Activated CD4-positive, CD25-positive, alpha-beta regulatory T cell treated with anti-CD3 and anti-CD28 coated beads, Interleukin-2, amount 50 U/mL, for 16 hours (primary cell): Measurements from ENCODE around the gene IMMP2L.

Experiments used
- DNase-seq: peaks from one replicate; pipeline ENCODE4 v3.0.0-alpha.2; 2020; ENCODE audit warnings: low read depth, low spot score

IMMP2L gene

GRCh38 chr7:110809832-110810231, 752.5 kb downstream of the IMMP2L start:
- DNase-seq = no peak

GRCh38 chr7:110808361-110808760, 753.9 kb downstream of the IMMP2L start:
- no peak for DNase-seq

DNA sequence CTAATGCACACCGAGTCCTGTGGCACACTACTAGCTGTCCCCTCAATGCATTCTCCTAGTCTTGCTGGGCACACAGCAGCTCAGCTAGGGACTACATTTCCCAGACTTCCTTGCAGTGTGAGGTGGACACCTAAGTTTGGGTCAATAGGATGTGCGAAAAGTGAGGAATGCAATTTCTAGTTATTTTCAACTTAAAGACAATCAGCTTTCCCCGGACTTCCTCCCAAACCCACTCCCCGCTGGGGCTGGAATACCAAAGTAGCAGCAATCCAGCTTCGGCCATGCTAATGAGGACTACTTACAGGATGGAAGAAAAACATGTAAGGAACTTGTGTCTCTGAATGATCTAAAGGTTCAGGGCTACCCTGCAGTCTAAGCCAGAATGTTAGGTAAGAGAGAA, 757.8 kb downstream of the IMMP2L start:
- no peak for DNase-seq

DNA sequence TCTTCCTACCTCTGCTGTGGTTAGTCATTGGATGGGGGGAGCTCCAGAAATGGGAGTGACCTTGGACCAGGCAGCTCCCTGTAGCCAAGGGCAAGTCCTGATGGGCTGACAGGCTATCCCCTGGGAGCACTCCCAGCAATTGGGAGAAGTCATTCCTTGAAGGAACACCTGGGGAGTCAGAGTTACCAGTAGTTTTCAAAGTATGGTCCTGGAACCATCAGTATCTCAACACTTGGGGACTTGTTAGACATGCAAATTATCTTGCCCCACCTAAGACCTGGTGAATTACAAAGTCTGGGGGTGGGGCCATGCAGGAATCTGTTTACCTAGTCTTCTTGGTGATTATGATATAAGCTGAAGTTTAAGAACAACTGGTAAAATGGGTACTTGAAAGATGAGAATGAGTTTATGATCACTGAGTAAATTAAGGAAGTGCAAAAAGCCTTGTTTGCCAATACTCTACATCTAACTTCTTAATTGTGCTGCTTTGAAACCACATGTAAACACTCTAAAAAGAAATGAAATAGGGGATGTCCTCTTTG, 758.6 kb downstream of the IMMP2L start:
- DNase-seq = no peak

DNA sequence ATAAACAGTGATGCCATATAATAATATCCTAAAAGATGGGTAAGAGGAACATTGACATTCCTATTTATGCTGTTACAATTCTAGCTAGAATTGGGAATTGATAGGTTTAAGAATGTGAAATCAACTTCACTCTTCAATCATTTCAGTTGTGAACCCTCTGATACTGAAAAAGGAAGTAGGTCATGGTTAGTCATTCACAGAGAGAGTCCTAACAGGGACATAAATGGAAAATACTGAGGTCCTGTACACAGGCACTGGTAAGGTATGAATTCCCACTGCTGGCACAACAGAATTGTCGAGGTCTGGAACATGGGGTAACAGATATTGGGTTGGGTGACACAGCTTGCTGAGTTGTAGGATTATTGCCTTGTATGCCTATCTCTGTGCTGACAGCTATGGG, 760.8 kb downstream of the IMMP2L start:
- DNase-seq = no peak

GRCh38 chr7:110800984-110801383, 761.3 kb downstream of the IMMP2L start:
- DNase-seq = no peak

GRCh38 chr7:110797656-110798055, 764.6 kb downstream of the IMMP2L start:
- DNase-seq = no peak

GRCh38 chr7:110790992-110791391, 771.3 kb downstream of the IMMP2L start:
- DNase-seq = no peak

- DNase-seq = no peak
These were observed 775.8 kb downstream of the IMMP2L start for GRCh38 chr7:110786328-110786965.

DNA sequence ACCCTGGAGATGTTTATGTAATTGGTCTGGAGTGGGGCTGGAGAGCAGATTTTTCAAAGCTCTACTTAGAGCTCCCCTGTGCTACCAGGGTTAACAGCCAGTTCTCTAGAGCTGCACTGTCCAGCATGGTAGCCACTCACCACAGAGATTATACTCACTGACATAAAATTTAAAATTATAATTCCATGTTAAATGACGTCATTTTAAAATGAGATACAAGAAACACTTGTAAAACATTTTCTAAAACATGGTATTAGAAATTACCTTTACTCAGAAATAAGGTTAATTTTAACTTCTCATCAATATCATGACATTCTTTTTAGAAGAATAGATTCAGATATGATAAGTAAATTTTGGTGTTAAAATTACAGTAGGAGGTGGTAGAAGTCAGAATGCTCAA, 777.5 kb downstream of the IMMP2L start:
- no peak for DNase-seq

DNA sequence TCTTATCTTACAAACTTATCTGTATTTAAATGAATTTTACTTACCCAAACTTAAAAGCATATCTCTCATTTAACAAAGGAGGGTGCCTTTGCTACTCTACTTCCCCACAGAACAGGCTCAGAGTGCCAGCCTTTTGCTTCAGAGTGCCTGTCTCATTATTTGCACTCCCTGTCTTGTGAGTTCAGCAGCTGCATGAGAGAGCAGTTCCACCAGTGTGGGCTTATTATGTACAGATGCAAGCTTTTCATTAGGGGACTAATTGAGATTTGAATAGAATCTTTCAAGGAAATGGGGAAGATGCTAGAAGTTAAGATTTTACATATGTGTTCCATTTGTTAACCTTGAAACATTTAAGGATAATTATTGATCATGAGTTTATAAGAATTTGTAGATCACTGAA, 781.6 kb downstream of the IMMP2L start:
- DNase-seq = no peak

DNA sequence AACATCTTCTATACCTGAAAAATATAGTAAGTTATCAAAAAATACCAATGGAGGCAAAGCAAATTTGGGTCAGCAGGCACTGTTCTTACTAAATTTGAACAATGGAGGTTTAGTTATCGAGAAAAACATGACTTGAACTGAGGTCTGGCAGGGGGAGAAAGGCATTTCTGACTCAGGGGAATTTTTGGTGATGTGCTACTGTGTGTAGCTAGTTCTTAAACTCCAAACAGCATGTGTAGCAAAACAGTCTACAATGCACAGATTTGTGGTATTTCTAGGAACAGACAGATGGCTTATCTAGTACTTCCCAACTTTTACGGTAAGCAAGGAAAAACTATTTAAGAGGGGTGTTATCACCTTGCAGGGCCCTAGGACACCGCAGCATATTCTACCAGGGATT, 783.0 kb downstream of the IMMP2L start:
- no peak for DNase-seq

DNA sequence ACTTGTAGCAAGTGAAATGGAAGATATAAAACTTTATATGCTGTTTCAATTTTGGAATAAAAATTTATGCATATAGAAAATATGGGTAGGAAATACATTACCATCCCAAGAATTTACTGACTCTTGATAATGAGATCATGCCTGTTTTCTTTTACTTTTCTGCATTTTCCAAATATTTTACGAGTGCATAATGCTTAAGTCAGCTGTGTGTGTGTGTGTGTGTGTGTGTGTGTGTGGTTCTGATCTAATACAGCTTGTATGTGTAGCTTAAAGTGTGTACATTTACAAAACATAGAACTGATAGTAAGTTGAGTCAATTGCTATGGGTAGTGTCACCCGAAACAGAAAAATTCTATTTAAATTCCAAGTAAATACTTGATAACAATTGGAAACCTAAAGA, 787.2 kb downstream of the IMMP2L start:
- no peak for DNase-seq

DNA sequence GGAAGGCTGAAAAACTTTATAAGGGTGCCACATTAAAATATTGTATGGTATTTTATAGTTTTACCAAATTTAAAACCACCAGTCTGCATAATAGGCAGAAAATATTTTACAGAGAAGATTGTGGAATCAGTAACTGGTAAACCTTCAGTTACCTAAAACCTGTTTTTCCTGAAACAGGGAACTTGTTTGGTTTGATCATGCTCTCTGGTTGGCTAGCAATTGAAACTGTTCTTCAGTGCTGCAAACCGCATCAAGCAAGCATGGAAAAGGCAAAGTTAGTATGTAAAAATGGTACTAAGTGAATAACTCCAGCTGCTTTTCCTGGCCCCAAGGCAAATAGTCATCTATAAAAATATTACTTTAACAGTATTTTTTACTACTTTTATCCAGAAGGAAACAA, 788.2 kb downstream of the IMMP2L start:
- no peak for DNase-seq

DNA sequence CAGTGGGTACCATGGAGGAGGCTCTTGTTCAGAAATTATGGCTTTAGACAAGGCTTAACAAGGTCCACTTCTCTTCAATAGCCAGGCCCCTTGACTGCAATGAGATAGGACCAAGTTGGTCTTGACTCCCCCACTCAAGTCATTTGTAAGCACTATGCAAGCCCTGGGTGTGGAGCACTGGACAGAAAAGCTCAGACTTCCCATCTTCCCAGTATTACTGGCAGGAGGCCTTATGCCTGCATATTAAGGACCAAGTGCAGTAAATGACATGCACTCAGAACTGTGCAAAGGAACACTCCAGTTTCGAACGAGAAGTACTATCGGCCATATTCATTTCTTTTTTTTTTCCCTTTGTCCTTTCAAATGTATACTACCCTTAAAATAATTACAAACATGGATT, 789.7 kb downstream of the IMMP2L start:
- no peak for DNase-seq

DNA sequence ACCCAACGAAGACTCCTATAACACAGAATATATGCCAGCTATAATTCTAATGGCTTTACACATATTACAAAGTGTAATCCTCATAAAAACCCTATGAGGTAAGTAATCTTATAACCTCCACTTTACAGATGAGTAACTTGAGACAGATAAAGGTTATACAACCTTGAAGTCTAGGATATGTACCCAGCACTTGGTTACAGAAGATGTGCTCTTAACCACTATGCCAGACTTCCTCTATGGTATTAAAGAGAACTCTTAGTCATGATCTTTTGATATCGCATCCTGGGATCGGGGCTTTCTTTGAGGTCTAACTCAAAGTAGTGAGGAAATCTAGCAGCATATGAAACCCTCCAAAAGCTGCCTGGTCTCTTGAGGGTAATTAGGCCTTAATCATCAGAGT, 790.6 kb downstream of the IMMP2L start:
- DNase-seq = no peak

GRCh38 chr7:110767550-110768110, 794.7 kb downstream of the IMMP2L start:
- DNase-seq = no peak

DNA sequence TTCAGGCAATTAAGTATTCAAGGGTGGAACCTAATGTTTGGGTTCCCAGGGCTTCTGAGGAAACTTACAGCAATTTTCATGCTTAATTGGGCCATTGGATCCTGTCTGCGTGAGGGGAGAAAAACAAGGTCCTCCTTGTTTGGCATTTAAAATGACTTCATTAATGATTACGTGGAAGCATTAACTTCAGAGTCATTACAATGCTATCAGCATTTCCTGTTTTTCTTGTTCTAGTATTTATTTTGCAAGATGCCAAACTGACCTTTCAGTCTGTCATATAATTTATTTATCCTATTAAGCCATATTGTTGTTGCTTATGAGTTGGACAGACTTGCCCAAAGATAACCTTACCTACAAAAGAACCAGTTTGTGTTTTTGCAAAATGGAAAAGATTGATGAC, 795.4 kb downstream of the IMMP2L start:
- DNase-seq = no peak

- no peak for DNase-seq
These were observed 797.4 kb downstream of the IMMP2L start for GRCh38 chr7:110764852-110765251.

DNA sequence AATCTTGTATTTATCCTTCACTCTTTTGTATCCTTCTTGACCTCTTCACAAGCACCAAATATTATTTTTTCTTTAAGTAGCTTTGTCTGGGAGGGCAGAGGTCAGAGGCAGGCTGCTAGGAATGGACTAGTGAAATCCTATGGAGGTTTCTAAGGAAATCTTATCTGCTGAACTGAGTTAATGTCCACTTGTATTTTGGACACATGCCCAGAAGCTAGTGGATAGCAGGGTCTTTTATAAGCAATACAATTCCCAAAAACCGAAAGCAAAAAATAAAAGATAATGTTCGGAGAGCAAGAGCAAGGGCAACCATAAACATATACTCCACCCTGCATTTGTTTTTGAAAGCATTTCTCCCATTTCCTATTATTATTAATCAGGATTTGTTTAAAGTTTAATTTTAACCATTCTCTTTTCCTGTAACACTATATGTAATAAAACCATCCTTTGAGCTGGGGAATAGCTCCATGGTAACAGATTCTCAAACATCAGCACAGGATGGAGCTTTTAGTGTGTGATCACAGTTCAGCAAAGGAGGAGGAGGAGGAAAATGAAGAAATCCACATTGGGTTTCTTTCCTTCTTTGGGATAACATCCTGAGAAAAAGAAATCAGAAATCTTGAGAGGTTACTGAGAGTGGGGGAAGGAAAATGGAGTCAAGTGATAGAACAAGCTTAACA, 799.6 kb downstream of the IMMP2L start:
- no peak for DNase-seq

DNA sequence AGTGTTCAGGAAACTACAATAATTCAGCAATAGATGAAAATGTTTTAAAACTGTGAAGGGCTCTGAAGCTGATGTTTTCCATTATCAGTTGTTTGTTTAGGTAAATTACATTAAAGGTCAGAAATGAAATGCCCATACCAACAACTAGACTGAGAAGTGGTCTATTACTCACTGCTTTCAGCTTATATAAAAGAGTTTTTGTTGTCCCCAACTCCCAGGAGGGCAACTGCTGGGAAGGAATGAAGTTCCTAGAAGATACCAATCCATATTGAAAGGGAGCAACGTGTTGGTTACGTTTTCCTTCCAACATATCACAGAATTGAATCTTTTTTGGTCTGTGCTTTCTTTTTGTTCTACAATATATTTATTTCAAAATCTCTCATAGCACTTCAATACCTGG, 802.0 kb downstream of the IMMP2L start:
- no peak for DNase-seq

GRCh38 chr7:110759069-110759468, 803.2 kb downstream of the IMMP2L start:
- DNase-seq = no peak

DNA sequence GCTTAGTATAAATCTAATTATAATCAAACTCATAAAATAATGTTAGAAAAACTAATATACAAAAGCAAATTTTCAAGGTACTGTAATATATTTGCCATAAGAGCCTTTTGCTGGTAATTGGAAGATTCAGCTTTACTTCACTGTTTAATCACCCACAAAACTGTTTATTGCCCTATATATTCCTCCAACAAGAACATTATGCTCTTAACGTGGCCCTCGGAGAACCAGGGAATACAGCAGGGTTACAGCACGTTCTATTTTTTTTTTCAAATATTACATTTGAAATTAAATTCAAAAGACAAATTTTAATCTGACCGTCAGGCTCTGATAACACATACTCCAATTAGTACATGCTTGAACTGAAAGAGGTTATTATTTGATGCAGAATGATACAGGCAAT, 807.6 kb downstream of the IMMP2L start:
- DNase-seq = no peak
